HG02870 (cell line): ENCODE results near the gene MEI1.
"Not testable (repeated sequence)": the region's sequence is repeated elsewhere in the genome, so short reads cannot be mapped to it uniquely, and the experiment has no call there.

Experiments used
- ATAC-seq: cut with Tn5 transposase; IDR thresholded peaks from one replicate; pipeline ENCODE4 v1.9.1; 2021; ENCODE audit warnings: mild to moderate bottlenecking, moderate library complexity; ENCODE audit not compliant: unreplicated experiment

The MEI1 gene

DNA sequence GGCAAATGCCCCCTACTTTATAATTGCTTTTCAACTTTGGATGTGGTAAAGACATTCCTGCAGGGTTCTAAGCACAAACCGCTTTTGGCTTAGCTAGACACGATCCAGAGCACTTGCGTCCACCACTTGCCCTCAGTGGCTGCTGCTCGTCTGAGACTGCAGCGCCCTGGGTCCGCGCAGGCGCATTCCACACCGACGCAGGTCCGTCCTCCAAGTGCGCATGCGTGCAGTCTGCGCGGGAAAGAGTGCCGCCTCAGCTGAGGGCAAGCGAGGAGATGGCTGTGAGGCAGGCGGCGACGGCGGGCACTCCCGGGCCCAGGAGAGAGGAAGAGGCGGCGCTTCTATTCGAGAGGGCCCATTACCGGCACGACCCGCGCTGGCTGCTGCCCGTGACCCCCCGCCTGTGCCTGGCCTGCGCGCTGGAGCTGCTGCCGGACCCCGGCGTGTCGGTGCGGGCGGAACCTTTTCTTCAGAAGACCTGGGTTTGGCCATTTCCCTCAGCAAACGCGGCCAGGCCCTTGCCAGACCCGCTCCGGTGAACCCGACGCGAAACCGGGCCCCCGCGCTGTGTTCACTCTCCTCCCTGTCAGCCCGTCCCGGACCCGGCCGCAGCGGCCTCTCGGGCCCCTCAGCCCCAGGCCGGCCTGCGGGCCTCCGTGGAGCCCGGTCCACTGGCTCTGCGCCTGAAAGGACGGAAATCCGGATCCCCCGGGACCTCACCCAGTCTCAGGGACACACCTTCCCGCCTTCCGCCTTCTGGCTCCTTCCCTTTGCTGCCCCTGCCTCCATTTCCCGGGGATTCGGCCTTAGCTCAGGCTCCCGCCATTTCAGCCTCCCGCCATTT is at the start of gene MEI1:
Gene MEI1 (plus strand): TSS at position 240 of the 844 bp plus-strand sequence. CDS start 36 bp downstream, at position 276.
- no peak for ATAC-seq

GRCh38 chr22:41650229-41650628 is 49.1 kb upstream of the MEI1 start:
- ATAC-seq, result no peak

GRCh38 chr22:41650821-41651220 is 48.5 kb upstream of the MEI1 start:
- no peak for ATAC-seq

DNA sequence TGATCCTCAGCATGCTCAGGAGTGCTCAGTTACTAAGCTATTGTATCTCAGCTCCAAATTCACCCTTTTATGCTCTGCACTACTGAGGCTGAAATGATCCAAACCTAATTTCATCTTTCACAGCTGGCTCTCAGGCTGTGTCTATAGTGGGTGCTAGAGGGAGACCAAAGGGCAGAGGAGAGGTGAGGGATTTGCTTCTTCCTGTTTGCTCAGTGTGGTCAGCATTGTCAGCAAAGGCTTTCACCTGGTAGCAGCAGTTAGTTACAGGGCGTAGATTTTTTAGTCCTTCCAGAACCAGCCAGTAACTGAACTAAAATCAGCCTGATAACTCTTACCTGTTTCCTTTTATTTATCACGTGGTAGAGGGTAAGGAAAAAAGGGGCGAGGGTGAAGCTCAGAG is 45.0 kb upstream of the MEI1 start:
- no peak for ATAC-seq

DNA sequence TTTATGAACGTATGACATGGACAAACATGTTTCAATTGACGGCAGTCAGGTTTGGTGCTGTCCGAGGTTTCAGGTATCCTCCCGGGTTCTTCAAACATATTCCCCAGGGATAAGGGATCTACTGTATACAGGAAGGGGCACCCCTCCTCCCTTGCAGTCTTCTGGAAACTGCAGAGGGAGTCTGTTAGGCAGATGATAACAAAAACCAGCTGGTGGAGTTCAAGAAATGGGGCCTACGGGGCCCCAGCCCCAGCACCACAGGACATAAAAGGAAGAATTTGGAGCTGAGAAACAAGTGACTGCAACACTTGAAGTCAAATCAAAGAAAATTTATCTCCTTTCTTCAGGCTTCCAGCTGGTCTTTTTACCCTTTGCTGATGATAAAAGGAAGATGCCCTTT is 42.7 kb upstream of the MEI1 start:
- no peak for ATAC-seq

DNA sequence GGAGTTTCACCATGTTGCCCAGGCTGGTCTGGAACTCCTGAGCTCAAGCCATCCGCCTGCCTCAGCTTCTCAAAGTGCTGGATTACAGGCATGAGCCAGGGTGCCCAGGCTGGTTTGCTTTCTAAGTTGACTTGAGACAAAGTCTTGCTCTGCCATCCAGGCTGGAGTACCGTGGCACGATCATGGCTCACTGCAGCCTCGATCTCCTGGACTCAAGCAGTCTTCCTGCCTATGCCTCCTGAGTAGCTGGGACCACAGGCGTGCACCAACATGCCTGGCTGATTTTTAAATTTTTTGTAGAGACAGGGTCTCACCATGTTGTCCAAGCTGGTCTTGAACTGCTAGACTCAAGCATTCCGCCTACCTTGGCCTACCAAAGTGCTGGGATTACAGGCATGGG is 41.6 kb upstream of the MEI1 start:
- ATAC-seq, result no peak

GRCh38 chr22:41658869-41659268 is 40.4 kb upstream of the MEI1 start:
- ATAC-seq, result no peak

GRCh38 chr22:41659941-41660340 is 39.4 kb upstream of the MEI1 start:
- ATAC-seq, result no peak

DNA sequence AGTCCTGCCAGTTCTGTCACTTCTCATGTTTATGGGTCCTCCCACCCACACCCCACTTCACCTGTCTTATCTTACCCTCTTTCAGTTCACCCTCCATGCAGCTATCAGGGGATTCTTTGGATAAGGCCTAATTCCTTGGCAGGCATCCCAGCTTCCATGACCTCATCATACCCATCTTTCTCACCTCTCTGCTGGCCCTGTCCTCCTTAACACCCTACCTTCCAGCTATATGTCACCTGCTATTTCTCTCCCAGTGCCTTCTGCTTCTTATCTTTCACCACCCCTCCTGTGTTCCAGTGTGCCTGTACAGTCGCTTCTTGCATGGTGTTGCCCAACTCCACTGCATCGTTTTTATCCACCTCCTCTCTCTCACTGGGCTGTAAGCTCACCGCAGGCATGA is 38.9 kb upstream of the MEI1 start:
- no peak for ATAC-seq

DNA sequence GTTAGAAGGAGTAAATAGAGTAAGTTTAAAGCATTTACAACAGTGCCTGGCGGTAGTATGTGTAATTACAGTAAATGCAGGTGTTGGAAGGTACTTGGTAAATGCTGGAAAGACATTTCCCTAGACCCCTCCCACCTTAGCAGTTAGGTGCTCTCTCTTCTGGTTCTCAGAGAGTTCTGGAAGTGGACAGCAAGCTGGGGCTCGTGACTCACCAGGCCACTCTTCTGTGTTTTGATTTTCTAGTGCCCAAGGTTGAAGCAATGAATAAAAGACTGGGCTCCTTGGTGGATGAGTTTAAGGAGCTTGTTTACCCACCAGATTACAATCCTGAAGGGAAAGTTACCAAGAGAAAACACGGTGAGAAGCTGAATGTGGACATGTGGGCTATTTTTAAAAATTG is 38.2 kb upstream of the MEI1 start:
- no peak for ATAC-seq

GRCh38 chr22:41661713-41662112 is 37.6 kb upstream of the MEI1 start:
- no peak for ATAC-seq

DNA sequence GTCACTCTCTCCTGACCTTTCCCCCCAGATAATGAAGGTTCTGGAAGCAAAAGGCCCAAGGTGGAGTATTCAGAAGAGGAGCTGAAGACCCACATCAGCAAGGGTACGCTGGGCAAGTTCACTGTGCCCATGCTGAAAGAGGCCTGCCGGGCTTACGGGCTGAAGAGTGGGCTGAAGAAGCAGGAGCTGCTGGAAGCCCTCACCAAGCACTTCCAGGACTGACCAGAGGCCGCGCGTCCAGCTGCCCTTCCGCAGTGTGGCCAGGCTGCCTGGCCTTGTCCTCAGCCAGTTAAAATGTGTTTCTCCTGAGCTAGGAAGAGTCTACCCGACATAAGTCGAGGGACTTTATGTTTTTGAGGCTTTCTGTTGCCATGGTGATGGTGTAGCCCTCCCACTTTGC is 35.7 kb upstream of the MEI1 start:
- not testable (repeated sequence) for ATAC-seq

- no peak for ATAC-seq
These were observed 34.8 kb upstream of the MEI1 start for GRCh38 chr22:41664490-41664889.

DNA sequence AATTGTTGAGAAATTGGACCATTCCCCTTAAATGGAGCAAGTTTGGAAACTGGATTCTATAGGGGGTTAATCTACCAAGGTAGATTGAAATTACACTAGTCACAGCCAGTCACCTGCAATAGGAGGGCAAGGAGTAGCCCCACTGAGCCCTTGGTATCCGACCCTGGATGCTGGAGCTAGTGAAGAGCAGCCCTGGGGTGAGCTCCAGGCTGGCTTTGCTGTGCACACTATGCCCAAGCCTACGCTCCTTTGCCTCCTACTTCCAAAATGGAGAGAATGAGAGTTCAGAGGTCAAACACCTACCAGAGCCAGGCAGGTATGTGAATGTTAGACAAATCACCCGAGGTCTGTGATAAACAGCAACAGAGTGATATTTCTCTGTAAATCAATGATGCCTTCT is 34.4 kb upstream of the MEI1 start:
- no peak for ATAC-seq

DNA sequence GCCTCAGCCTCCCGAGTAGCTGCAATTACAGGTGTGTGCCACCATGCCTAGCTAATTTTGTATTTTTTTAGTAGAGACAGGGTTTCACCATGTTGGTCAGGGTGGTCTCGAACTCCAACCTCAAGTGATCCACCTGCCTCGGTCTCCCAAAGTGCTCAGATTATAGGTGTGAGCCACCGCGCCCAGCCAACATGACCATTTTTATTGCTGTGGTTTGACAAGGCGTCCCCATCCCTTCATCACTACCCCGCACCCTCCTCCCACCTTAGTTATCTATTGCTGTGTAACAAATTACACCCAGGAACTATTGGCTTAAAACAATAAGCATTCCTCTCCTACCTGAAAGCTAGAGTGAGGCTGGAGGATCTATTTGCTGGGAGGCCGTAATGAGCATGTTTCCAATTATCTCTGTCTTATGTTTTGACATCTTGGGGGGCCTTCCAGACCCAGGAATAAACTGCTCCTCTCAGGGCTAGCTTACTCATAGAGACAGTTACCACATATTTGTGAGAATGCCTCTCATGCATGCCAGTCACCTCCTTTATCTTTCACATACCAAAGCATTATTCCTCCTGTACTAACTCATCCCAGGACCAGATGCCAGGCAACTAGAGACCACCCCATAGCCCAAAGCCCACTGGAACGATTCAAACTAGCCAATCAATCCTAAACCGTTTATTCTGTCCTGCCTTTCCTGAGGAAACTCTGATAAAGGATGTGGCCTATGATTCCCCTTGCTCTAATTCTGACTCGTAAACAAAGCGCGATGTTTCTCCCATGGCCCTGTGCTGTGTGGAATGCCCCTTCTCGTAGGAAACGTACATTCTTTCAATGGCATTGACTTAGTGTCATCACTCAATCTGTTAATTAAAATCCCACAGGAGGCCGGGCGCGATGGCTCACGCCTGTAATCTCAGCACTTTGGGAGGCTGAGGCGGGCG is 30.1 kb upstream of the MEI1 start:
- no peak for ATAC-seq

DNA sequence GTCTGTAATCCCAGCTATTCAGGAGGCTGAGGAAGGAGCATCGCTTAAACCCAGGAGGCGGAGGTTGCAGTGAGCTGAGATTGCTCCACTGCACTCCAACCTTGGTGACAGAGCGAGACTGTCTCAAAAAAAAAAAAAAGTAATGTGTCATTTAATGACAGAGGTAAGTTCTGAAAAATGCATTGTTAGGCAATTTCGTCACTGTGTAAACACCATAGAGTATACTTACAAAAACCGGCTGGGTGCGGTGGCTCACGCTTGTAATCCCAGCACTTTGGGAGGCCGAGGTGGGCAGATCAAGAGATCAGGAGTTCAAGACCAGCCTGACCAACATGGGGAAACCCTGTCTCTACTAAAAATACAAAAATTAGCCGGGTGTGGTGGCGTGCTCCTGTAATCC is 27.2 kb upstream of the MEI1 start:
- not testable (repeated sequence) for ATAC-seq

- no peak for ATAC-seq
These were observed 26.4 kb upstream of the MEI1 start for GRCh38 chr22:41672780-41673509.

DNA sequence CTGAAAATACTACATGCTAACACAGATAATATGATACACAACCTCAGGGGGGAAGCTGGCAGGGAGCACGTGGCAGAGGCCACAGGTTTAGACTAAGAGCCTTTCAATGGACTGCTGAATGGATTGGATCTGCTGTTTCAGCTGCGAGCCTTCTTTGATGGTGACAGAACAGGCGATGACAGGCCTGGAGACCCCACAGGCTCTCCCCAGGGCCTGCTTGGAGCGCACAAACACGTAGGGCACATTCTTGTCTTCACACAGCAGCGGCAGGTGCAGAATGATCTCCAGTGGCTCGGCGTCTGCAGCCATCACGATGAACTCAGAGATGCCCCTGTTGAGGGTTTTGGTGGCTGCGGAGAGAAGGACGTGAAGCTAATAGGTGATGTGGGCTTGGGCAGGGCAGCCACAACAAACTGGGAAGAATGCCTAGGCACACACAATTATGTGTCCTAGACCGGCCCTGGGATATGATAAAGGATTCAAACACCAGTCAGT is 24.4 kb upstream of the MEI1 start:
- ATAC-seq, result no peak

DNA sequence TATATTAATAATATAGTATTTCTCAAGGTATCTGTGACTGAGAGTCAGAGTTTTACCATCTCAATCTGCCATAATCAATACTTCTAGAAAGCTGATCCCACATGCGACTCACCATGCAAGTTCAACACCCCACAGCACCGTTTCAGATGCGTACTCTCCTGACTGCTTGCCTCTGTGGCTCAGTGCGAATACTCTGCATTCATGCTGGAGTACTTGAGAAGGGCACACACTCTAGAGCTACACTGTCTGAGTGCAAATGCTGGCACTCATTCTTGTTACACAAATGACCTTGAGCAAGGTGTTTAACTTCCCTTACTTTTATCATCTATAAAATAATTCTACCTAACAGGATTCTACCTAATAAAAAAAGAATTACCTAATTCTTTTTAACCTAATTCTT is 23.2 kb upstream of the MEI1 start:
- no peak for ATAC-seq

DNA sequence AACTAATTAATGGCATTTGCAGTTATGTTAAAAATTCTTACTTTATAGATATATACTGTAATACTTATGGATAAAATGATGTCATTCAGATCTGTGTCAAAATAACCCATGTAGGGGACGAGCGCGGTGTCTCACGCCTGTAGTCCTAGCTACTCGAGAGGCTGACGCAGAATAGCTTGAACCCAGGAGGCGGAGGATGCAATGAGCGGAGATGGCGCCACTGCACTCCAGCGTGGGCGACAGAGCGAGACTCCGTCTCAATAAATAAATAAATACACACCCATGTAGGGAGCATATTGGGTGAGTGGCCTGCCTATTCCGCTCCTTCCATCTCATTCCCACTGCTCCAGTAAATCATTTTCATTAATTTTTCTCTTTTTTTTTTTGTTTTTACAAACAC is 17.7 kb upstream of the MEI1 start:
- ATAC-seq, result no peak
